RWPE1 (cell line): ENCODE data around the gene MAGEA8.

Experiments
- CTCF ChIA-PET: fragments of 350-600 bp; sonication (Branson Sonifier 250); formaldehyde crosslinking; extraction: SDS; loops from one replicate; lab custom pipeline; 2021; lab: Yijun Ruan, JAX
- POLR2A ChIA-PET: fragments of 400-600 bp; formaldehyde crosslinking; extraction: SDS; loops from one replicate; lab custom pipeline; 2020; ENCODE audit warnings: antibody characterized with exemption; ENCODE audit not compliant: low non-redundant PET; lab: Yijun Ruan, JAX
- DNase-seq: peaks from one replicate; pipeline ENCODE4 v3.0.0; 2012; ENCODE audit warnings: low spot score
- H3K27ac ChIP-seq: fragments of 450-650 bp; 2 replicates; pipeline ENCODE4 v1.5.1; 2017
- CTCF ChIP-seq: fragments of 450-650 bp; conservative IDR thresholded peaks from 2 replicates; pipeline ENCODE4 v1.5.1; 2017; ENCODE audit warnings: low read depth, mild to moderate bottlenecking

MAGEA8 gene

GRCh38 chrX:149846789-149847188, 34.2 kb upstream of the MAGEA8 start:
- no peak for TF ChIP-seq CTCF
- DNase-seq: no peak
- ChIA-PET POLR2A (no interaction called here), CTCF (no interaction called here)
- no peak overlapping the region for H3K27ac ChIP-seq

GRCh38 chrX:149848855-149849254, 32.1 kb upstream of the MAGEA8 start:
- DNase-seq: no peak
- ChIA-PET CTCF (no interaction called here), POLR2A (no interaction called here)
- no peak for TF ChIP-seq CTCF
- no peak overlapping the region for H3K27ac ChIP-seq

GRCh38 chrX:149849787-149850186, 31.2 kb upstream of the MAGEA8 start:
- CTCF ChIA-PET: interaction anchor here (0.6 kb wide), 1 partner anchor 10 kb away, joined by 3 read pairs; no protein-coding TSS in a partner anchor
- no peak overlapping the region for H3K27ac ChIP-seq
- no peak for DNase-seq
- POLR2A ChIA-PET: no interaction called here
- no peak for TF ChIP-seq CTCF

GRCh38 chrX:149851864-149852263, 29.1 kb upstream of the MAGEA8 start:
- no peak overlapping the region for H3K27ac ChIP-seq
- ChIA-PET POLR2A (no interaction called here), CTCF (no interaction called here)
- no peak for TF ChIP-seq CTCF
- DNase-seq: no peak

GRCh38 chrX:149853925-149854324, 27.1 kb upstream of the MAGEA8 start:
- H3K27ac ChIP-seq: no peak overlapping the region
- ChIA-PET POLR2A (no interaction called here), CTCF (no interaction called here)
- no peak for DNase-seq
- no peak for TF ChIP-seq CTCF

- TF ChIP-seq CTCF: no peak
- DNase-seq: no peak
- H3K27ac ChIP-seq: no peak overlapping the region
- CTCF ChIA-PET: no interaction called here
- POLR2A ChIA-PET: no interaction called here
Observed at GRCh38 chrX:149858592-149858991, 22.4 kb upstream of the MAGEA8 start.

GRCh38 chrX:149860445-149860844, 20.5 kb upstream of the MAGEA8 start:
- ChIA-PET POLR2A (no interaction called here), CTCF (no interaction called here)
- no peak overlapping the region for H3K27ac ChIP-seq
- no peak for TF ChIP-seq CTCF
- DNase-seq: no peak
